Measurements from ENCODE around the gene GNGT2.

GNGT2 gene

DNA sequence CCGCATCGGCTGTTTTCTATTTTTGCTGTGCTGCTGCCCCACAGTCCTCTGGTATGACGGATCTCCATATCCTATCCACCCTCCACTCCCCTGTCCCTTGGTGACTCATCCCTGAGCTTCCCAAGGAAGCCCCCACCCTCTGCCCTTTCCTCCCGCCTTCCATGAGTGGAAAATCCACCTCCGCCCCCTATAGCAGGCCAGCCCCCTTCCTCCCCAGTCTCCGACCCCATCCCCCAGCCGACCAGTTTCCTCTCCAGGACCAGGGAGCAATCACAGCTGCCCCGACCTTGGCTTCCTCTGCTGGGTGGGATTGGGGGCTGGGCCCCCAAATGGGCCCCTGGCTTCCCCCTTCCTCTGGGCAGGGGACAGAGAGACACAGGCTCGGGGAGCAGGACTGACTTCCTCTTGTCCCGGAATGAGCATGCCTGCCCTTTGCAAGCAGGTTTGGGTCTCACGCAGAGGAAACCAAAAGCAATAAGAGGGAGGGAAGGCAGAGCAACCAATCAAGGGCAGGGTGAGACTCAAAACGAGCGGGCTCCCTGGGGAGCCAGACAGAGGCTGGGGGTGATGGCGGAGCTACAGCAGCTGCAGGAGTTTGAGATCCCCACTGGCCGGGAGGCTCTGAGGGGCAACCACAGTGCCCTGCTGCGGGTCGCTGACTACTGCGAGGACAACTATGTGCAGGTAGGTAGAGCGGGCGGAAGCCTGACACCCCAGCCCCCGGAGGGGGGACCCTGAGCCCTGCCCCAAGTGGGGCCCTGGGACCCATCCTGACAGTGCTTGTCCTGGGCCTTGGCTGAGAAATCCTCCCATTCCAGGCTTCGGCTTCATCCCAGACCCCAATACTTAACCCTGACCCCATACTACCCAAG lies at the start of gene GNGT2, which contains the start of gene ABI3:
Gene GNGT2, minus strand, starts transcription at position 417 of the 872 bp plus-strand sequence. CDS start 3,152 bp downstream, outside the sequence.
Gene ABI3, plus strand, starts transcription at position 550 of the 872 bp plus-strand sequence. Its CDS starts 18 bp downstream, at position 568.
- no peak for DNase-seq

DNA sequence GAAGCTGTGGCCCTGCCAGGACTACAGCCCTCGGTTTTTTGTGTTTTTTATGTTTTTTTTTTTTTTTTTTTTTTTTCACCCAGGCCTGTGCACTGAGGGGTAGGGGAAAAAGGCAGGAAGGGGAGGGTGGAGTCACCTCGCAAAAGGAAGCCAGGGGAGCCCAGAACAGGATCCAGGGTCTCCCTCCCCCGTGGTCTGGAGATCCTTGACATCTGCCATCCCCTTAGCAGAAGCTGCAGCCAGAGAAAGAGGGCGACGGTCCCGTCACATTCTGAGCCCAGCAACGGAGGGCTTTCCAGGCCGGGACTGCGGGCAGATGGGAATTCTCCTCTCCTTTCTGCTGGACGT lies 49.3 kb upstream of the GNGT2 start:
- DNase-seq, result no peak

DNA sequence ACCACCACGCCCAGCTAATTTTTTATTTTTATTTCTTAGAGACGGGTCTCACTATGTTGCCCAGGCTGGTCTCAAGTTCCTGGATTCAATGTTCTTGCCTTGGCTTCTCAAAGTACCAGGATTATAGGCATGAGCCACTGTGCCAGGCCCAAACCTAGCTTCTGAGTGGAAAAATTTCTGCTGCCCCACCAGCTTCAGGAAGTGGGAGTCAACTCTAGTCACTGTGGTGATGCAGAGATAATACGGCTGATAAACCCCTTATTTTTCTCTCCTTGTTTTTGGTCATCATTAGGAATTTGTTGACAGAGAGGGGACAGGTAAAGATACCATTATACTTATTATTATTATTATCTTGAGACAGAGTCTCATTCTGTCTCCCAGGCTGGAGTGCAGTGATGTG lies 48.0 kb upstream of the GNGT2 start:
- DNase-seq, result no peak

DNA sequence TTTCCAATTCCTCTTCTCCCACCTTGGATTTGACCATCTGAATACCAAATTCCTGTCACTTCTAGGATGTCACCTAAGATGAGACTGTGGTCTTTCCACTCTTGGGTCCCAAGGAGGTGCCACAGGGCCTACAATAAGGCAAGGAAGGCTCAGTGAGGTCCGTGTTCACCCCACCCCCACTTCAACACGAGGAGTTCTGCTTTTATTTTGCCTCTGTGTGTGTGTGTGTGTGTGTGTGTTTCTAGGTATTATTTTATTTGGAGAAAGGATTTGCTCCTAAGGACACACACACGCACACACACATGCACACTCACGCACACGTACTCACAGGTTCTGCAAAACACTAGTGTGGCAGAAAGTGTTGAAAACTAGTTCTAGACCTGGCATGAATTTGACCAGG lies 44.8 kb upstream of the GNGT2 start:
- DNase-seq, result no peak

DNA sequence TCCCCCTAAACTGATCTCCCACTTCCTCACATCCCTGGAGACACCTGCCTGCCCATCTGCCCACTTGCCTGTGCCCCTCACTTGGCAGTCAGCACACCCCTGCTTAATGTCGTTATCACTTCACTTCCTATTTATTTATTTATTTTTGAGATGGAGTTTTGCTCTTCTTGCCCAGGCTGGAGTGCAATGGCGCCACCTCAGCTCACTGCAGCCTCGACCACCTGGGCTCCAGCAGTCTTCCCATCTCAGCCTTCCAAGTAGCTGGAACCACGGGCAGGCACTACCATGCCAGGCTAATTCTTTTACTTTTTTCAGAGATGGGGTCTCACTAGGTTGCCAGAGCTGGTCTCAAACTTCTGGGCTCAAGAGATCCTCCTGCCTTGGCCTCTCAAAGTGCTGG lies 43.7 kb upstream of the GNGT2 start:
- DNase-seq, result no peak

DNA sequence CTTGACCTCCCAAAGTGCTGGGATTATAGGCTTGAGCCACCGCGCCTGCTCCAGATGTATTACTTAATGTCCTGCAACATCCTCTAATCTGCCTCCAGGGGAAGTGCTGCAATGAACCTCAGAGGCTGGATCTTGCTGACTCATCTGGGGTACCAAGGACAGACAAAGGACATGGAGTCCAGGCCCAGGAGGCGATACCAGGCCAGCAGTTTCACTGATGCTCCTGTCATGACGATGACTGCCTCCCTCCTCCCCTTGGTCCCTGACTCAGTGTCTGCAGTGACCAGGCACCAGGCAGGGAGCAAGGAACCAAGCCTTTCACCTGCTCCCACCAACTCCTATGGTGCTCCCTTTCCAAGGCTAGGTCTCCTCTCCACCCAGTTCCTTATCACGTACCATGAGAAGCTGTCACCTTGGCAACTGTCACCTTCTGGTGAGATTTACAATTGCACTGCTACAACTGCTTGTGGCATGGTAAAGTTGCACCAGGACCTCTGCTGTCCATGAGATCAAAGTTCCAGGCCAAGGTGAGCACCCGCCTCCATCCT lies 41.8 kb upstream of the GNGT2 start:
- no peak for DNase-seq

DNA sequence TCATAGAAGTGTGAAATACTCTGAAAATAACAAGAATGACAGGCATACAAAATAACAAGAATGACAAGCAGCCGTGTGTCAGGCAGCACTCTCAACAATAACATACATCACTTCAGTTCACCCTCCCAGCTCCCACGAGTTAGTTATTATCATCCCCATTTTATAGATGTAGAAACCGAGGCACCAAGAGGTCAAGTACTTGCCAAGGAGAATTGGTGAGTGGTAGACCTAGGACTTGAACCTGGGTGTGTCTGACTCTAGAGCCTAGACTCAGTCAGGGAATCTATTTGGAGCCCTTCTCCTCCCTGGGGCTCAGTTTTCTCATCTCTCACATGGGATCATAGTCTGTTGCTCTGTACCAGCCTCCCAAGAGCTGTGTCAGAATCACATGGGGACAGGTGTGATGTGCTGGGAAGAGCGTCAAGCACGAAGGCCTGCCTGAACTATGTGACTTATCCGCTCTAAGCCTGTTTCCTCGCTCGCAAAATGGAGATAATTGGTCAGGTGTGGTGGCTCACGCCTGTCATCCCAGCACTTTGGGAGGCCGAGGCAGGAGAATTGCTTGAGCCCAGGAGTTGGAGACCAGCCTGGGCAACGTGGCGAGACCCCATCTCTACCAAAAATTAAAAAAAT lies 39.6 kb upstream of the GNGT2 start:
- DNase-seq, result no peak

DNA sequence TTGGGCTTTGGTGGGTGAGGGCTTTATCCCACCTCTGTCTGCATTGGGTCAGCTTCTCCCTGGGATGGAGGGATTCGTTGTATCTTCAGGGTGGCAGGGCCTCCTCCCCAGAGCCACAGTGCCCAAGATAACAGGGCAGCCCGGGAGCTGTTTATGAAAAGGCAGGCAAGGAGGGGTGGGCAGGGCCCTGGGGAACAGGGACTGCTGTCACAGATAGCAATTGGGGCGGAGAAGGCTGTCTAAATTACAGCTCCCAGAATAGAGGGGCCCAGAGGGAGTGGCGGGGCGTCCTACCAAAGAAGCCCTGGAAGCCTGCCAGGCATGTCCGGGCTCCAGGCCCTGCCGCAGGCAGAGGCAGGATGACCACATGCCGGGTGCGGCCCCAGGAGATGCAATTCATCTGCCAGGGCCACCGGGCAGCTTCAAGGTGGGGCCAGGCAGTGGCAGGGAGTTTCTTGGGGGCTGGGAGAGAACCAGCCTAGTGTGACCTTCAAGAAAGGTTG lies 39.0 kb upstream of the GNGT2 start:
- no peak for DNase-seq

DNA sequence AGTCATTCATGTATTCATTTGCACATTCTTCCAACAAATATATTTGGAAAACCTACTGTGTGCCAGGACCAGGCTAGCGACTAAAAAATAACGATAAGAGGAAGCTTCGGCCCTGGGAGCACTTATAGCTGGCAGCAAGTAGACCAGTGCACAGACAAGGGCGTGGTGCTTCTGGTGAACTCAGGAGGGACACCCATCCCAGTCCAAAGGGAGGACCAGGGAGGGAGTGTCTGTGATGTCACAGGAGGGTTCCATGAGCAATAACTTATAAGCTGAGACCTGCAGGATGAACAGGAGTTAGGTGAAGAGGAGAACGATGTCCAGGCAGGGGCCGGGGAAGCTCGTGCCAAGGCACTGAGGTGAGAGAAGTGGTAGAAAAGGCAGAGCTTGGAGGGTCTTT lies 37.6 kb upstream of the GNGT2 start:
- DNase-seq, result no peak

DNA sequence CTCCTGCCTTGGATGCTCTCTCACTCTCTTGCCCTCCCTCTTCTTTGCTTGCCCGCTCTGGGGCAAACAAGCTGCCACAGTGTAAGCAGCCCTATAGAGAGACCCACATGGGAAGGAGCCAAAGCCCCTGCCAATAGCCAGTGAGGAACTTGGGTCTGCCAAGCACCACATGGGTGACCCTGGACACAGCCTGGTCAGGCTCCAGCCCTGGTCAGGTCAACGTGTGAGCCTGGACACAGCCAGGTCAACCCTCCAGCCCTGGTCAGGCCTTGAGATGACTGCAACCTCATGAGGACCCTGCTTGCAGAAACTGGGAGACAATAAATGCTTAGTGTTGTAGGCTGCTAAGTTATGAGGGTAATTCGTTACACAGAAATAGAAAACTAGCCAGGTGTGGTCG lies 34.5 kb upstream of the GNGT2 start:
- DNase-seq, result no peak

DNA sequence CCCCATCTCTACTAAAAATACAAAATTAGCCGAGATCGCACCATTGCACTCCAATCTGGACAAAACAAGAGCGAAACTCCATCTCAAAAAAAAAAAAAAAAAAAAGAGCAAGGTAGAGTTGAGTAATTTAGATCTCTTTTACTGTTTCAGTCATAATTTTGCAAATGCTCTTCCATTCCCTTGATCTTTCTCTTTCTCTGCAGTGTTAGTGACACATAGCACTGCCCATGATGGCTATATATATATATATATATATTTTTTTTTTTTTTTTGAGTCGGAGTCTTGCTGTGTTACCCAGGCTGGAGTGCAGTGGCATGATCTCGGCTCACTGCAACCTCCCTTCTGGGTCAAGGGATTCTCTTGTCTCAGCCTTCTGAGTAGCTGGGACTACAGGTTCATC lies 32.4 kb upstream of the GNGT2 start:
- no peak for DNase-seq

DNA sequence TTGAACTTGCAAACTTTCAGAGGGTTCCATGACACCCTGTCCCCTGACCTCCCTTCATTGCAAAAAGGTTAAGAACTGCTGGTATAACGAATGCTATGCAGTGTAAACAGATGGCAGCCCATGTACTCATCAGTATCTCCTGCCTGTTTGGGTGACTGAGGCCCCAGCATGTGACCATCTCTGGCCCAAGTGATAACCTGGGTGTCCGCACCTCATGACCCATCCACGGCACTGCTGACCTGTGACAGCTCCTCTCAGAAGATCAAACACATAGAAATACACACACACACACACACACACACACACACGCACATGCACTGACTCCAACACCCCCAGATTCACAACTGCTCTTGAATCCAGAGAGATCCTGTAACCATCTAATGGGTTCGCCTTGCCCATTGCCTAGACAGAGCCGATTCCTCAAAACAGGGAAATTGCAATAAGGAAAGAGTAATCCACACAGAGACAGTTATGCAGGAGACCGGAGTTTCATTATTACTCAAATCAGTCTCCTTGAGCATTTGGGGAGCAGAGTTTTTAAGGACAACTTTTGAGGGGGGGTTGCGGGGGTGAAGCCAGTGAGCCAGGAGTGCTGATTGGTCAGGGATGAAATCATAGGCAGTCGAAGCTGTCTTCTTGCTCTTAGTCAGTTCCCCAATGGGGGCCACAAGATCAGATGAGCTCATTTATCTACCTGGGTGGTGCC lies 31.5 kb upstream of the GNGT2 start:
- no peak for DNase-seq

DNA sequence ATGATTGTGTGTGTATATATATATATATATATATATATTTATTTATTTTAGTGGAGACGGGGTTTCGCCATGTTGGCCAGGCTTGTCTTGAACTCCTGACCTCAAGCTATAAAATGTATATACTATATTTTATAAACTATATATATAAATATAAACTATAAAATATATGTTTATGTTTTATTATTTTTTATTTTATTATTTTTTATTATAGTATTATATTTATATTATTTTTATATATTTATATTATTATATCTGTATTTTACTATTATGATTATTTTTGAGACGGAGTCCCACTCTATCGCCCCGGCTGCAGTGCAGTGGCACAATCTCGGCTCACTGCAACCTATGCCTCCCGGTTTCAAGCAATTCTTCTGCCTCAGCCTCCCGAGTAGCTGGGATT lies 30.7 kb upstream of the GNGT2 start:
- no peak for DNase-seq

DNA sequence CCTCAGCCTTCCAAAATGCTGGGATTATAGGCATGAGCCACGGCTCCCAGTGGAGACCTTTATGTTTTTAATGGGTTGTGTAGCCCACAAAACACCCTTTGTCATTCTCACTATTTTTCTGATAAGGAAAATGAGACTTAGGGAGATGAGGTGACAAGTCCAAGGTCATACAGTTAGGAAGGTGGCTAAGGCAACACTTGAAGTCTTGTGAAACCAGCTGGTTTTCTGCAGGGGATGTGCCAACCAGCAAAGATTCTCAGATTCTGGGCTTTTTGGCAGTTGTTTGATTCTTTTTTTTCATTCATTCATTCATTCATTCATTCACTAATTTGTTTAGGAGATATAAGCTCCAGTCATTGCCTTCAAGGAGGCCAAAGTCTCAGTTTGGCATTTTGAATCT lies 30.2 kb upstream of the GNGT2 start:
- no peak for DNase-seq

DNA sequence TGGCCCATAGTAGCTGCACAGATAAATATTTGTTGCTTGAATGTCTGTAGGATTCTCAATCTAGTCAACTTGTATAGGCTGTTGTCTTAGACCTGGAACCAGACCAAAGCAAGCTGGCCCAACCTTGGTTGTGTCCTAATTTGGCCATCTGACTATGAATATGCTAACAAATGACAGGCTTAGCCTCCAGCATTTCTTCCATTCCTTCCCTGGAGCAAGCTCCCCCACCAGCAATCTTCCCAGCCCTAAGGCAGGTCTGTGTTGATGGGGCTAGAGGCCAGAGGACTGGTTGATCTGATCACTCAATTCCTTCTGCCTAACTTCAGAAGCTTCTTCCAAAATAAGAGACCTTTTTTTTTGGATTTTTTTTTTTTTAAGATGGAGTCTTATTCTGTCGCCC lies 29.6 kb upstream of the GNGT2 start:
- no peak for DNase-seq

DNA sequence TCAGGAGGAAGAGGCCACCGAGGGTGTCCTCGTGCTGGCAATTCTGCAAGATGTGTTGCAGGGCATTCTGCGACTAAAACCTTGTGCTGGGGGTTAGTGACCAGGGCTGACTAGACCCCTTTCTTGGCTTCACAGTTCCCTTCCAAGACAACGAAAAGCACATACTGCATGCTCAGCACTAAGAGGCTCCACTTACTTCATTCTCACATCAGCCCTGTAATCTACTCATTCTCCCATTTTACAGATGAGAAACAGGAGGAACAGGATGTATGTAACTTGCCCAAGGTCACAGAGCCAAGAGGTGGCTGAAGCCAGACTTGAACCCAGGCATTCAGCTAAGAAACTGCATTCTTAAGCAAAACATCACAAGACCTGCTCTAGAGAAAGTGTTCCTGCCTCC lies 25.5 kb upstream of the GNGT2 start:
- DNase-seq, result no peak

DNA sequence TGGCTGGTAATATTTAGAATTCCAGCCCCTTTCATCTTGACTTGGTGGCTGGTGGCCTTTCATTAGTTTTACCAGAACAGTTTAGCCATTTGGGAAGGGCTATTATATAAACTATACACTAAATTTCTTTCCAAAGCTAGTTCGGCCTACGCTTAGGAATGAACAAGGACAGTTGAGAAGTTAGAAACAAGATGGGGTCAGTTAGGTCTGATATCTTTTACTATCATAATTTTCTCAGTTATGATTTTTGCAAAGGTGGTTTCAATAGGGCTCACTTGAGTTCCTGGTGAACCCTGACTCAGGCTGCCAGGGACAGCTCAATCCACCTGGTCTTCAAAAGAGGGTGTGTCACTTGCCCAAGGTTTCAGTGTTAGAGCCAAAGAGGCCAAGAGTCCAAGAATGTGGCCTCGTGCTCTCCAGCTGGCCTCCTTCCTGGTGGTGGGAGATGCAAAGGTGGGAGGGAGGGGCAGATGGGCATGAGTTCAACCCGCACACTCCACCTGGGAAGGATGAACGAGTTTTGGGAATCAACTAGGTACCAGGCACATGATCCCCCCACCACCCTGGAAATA lies 24.2 kb upstream of the GNGT2 start:
- no peak for DNase-seq

DNA sequence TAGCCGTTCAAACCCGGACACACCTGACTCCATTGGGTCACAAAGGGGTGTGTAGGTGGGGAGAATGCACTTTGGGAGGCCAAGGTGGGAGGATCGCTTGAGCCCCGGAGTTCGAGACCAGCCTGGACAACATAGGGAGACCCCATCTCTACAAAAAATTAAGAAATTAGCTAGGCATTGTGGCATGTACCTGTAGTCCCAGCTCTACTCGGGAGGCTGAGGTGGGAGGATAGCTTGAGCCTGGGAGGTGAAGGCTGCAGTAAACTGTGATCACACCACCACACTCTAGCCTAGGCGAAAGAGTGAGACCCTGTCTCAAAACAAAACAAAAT lies 21.2 kb upstream of the GNGT2 start:
- DNase-seq, result no peak

DNA sequence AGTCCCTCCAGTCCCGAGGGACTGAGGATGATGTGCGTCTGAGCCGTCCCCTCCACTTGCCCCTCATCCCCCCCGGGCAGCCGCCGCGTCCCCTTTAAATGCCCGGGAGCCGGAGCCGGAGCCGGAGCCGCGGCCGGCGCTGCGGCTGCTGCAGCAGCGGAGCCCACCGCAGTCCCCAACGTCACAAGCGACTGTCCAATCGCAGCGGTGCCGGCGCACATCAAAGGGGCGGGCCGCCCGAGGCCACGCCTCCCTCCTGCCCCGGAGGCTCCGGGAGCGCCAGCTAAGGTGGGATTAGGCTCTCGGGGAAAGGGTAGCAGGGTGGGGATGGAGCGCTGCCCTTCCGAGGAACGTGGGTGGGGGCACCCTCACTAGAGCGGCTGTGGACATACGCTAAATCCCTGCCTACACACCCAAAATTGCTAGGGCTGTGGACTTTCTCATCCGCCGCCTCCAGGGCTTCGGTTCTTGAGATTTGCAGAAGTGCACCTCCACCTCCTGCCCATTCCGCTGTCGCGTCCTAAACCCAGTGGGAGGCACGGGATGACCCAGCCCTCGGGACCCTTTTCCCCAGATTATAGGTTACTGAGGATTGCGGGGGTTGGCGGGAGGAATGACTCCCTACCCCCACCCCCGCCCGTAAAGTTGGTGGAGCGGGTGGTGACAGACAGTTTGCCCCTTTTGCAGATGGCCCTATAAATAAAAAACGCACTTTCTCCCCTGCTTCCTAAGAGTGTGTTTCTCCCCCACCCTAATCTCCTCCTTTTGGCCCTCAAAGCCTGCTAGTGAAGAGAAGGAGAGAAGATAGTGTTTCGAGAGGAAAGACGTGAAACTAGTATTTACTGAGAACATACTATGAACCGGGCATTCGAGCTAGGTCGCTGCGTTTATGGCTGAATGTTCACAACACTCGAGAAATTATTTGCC lies 20.5 kb upstream of the GNGT2 start, which contains the start of gene PHOSPHO1:
Gene PHOSPHO1, minus strand, starts transcription at position 152 of the 927 bp plus-strand sequence. CDS start 4,096 bp downstream, outside the sequence.
- DNase-seq, result no peak

DNA sequence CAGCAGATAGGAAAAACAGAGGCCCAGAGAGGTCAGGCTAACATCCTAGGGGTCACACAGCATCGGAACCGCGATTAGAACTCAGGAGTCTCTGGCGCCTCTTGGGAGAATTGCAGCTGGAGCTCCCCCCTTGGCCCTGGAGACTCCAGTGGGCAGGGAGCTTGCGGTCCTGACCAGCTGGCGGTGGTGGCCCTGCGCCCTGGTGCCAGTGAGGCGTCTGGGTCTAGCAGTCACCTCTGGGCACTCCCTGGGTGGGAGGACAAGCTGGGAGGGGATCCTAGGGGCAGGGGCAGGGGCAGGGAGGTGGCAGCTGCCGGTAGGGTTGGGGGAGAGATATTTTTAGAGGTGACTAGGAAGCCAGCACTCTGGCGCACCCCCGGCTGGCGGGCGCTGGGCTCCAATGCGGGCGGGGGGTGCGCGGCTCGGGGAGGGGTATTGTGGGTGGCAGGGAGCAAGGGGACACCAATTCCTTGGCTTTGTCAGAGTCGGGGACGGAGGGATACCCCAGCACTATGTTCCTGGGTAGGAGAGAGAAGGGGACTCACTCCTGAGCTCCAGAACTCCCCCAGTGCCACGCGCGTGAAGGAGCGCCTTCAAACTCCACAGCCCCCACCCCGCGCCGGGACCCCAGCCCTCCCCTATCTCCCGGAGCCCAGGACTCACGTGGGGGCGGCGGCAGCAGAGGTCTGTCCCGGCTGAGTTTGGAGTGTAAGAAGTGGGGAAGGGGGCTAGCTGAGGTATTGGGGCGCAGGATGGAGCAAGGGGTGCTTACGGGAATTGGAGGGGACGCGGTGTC lies 19.6 kb upstream of the GNGT2 start:
- DNase-seq, result no peak

Measured in NCI-H2107 (cell line).